Uterine smooth muscle cell (primary cell): ENCODE data around the gene STRN. TPM values are rescaled to one million over a fixed set of nuclear protein-coding genes. Genes with fewer than 3 reads are reported as not detected.

ENCODE experiments used
- total RNA-seq: library from RNA; depleted of rRNA; stranded (reverse); fragments of >200 nt; gene quantifications from 2 replicates; pipeline ENCODE4 v1.2.3, GENCODE V29; 2014

Gene STRN
- 17.4 and 17.7 TPM in 2 replicates for total RNA-seq

DNA sequence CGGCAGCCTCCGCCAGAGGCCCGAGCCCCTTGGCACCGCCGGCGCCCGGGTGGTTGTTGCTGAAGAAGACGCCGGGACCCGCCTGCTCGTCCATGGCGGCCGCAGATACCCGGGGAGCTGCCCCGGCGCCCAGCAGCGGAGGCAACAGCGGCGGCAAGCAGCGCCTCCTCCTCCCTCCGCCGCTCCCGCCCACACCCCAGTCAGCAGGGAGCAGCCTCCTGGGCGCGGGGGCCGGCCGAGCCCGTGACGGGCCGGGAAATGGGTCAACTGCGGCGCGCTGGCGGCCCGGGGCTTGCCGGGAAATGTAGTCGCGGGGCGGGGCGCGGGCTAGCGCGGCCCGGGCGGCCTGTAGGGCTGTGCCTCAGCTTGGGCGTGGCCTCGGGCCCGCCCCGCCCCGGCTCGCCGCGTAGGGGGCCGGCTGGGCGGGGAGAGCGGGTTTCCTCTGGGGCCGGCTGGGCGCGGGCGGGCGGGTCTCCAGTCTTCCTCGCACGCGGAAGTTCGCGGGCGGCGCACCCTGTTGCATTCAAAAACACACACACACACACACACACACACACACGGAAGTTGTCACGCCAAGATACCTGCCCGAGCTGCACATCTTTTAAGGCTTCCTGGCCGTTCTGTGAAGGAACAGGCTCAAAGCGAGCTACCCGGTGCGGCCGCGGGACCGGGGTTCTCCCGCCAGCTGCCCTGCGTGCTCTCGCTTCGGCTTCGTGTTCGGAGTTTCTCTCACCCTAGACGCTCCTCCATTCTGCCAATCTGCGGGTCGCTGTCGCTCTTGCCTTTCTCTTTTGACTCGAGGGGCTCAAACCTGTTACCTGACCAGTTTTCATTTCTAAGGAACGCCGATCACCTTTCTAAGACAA is at the start of gene STRN:
TSS of gene STRN (minus strand) at position 167 of the 866 bp plus-strand sequence. CDS start at position 94, 73 bp downstream.

Other genes starting within 250 kb of the STRN start
- gene HEATR5B, start 117.8 kb upstream of the STRN start, total RNA-seq: 24.1 and 26.8 TPM in 2 replicates
- gene GPATCH11, start 118.0 kb upstream of the STRN start, total RNA-seq: 7.6 and 12.9 TPM in 2 replicates
- 45.1 and 51.0 TPM in 2 replicates for gene EIF2AK2, start 190.4 kb upstream of the STRN start, total RNA-seq
- gene SULT6B1, start 222.1 kb upstream of the STRN start, total RNA-seq: not detected in 2 replicates
- 15.6 and 17.9 TPM in 2 replicates for gene CEBPZOS, start 230.0 kb upstream of the STRN start, total RNA-seq